GM23338 (cell line): ENCODE data around the gene SMURF1. TPM values are rescaled to one million over a fixed set of nuclear protein-coding genes. Genes with fewer than 3 reads are reported as not detected.

Source experiments
- ATAC-seq: fragments of 200-7000 bp; cut with Tn5 transposase; 3 replicates; pipeline ENCODE4 v1.9.1; 2020
- DNase-seq: peaks from one replicate; pipeline ENCODE4 v3.0.0-alpha.2; 2015; ENCODE audit warnings: low spot score
- H2AFZ ChIP-seq: fragments of 200-600 bp; sonication (generic); 2 replicates; pipeline ENCODE4 v1.8.0; 2016; ENCODE audit warnings: antibody characterized with exemption, mild to moderate bottlenecking, moderate library complexity
- H3F3A ChIP-seq: fragments of 200-600 bp; sonication (generic); replicated peaks from 2 replicates; pipeline ENCODE4 v1.8.0; 2017; ENCODE audit warnings: antibody characterized with exemption, mixed run types, low read depth
- H3K27ac ChIP-seq: fragments of 200-600 bp; sonication (generic); 2 replicates; pipeline ENCODE4 v1.6.1; 2016; ENCODE audit warnings: low read depth
- H3K27me3 ChIP-seq: fragments of 200-600 bp; sonication (generic); 2 replicates; pipeline ENCODE4 v1.8.0; 2016; ENCODE audit warnings: mild to moderate bottlenecking, mixed run types, moderate library complexity; ENCODE audit not compliant: insufficient read depth
- H3K36me3 ChIP-seq: fragments of 200-600 bp; sonication (generic); 2 replicates; pipeline ENCODE4 v1.8.0; 2016; ENCODE audit warnings: mild to moderate bottlenecking; ENCODE audit not compliant: insufficient read depth
- H3K4me1 ChIP-seq: fragments of 200-600 bp; sonication (generic); 2 replicates; pipeline ENCODE4 v1.8.0; 2016; ENCODE audit warnings: mild to moderate bottlenecking, moderate library complexity; ENCODE audit not compliant: insufficient read depth
- H3K4me2 ChIP-seq: fragments of 200-600 bp; sonication (generic); 2 replicates; pipeline ENCODE4 v1.7.1; 2017; ENCODE audit warnings: mixed run types
- H3K4me3 ChIP-seq: fragments of 200-600 bp; sonication (generic); 2 replicates; pipeline ENCODE4 v1.6.1; 2016; ENCODE audit warnings: mixed run types
- H3K79me2 ChIP-seq: fragments of 200-600 bp; sonication (generic); replicated peaks from 2 replicates; pipeline ENCODE4 v1.8.0; 2017; ENCODE audit warnings: mild to moderate bottlenecking; ENCODE audit not compliant: insufficient read depth
- H3K9me2 ChIP-seq: fragments of 200-600 bp; sonication (generic); 2 replicates; pipeline ENCODE4 v1.8.0; 2017; ENCODE audit not compliant: insufficient read depth
- H4K20me1 ChIP-seq: fragments of 200-600 bp; sonication (generic); replicated peaks from 2 replicates; pipeline ENCODE4 v1.8.0; 2017; ENCODE audit warnings: mild to moderate bottlenecking; ENCODE audit not compliant: insufficient read depth
- H3K27ac Mint-ChIP-seq: 2 replicates; pipeline ENCODE4 v1.8.0; 2020; ENCODE audit warnings: inconsistent platforms, mild to moderate bottlenecking, moderate library complexity, mixed read lengths
- H3K27me3 Mint-ChIP-seq: 3 replicates; pipeline ENCODE4 v1.8.0; 2022; ENCODE audit warnings: low read depth, mild to moderate bottlenecking, moderate library complexity, mixed read lengths, inconsistent platforms; ENCODE audit not compliant: insufficient read depth, poor library complexity
- H3K36me3 Mint-ChIP-seq: 3 replicates; pipeline ENCODE4 v1.8.0; 2021; ENCODE audit warnings: low read depth, mild to moderate bottlenecking, inconsistent platforms, moderate library complexity, mixed read lengths
- H3K4me1 Mint-ChIP-seq: 3 replicates; pipeline ENCODE4 v1.8.0; 2020; ENCODE audit warnings: mild to moderate bottlenecking, inconsistent platforms, mixed read lengths
- H3K4me3 Mint-ChIP-seq: 3 replicates; pipeline ENCODE4 v1.8.0; 2021; ENCODE audit warnings: moderate library complexity, mild to moderate bottlenecking, inconsistent platforms, mixed read lengths
- H3K9me3 Mint-ChIP-seq: 3 replicates; pipeline ENCODE4 v1.8.0; 2020; ENCODE audit warnings: moderate library complexity, mild to moderate bottlenecking, inconsistent platforms, mixed read lengths
- NANOG ChIP-seq: IDR thresholded peaks from 2 replicates; pipeline ENCODE4 v1.6.1; 2016; ENCODE audit warnings: antibody characterized with exemption, borderline replicate concordance
- ZNF114 ChIP-seq: fragments of 250-450 bp; sonication (Bioruptor Pico); IDR thresholded peaks from 2 replicates; pipeline ENCODE4 v1.5.0; 2020; ENCODE audit warnings: mild to moderate bottlenecking, moderate library complexity
- polyA plus RNA-seq: library from polyadenylated mRNA; unstranded; fragments of >200 nt; fragmentation: Nextera tagmentation; extraction: Ambion mirVana; gene quantifications from 2 replicates; pipeline ENCODE4 v1.2.1, GENCODE V29; 2016
- total RNA-seq: library from RNA; depleted of rRNA; stranded (reverse); fragments of >200 nt; shearing (Covaris generic); gene quantifications from 2 replicates; pipeline ENCODE4 v1.2.3, GENCODE V29; 2014
- TF ChIP-seq, protein P1 (sequence below): fragments of 250-450 bp; sonication (Bioruptor Pico); IDR thresholded peaks from 2 replicates; pipeline ENCODE4 v1.5.0; 2020; ENCODE audit warnings: mild to moderate bottlenecking, moderate library complexity
- TF ChIP-seq, protein P2 (sequence below), 2 experiments: fragments of 200-600 bp in 1 of 2; sonication (generic) in 1 of 2; conservative IDR thresholded peaks; 2 replicates each; pipeline versions ENCODE4 v1.5.1 to v1.6.1; 2016 to 2017; ENCODE audit warnings: antibody characterized with exemption in 2 of 2, low read depth in 2 of 2, mild to moderate bottlenecking in 2 of 2, moderate library complexity in 1 of 2

Gene SMURF1
- total and polyA plus RNA-seq, 2 experiments from 2014 or later, result 5.8 to 23.9 TPM

DNA sequence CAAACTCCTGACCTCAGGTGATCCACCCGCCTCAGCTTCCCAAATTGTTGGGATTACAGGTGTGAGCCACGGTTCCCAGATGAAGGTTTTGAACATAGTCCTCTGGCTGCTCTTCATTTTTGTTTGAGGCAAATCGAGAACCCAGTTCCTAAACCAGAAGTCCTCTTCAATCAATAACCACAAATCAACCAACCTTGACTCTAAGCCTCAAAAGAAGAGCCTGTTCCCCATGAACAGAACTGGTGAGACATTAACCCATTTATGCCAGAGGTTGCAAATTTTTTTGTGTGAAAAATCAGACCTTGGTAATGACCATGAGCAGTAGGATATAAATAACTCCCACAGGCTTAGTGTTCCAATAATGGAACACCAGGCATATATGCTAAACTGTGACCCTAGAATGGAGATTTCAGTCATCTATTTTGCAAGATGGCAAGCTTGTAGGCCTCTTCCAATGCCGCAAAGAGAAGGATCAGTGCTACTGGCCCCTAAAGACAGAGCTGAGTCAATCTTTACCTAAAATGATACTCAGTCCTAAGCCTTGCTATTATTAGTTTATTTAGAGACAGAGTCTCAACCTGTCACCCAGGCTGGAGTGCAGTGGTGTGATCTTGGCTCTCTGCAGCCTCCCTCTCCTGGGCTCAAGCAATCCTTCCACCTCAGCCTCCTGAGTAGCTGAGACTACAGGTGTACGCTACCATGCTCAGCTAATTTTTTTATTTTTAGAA lies 48.1 kb upstream of the SMURF1 start (continued):
- TF ChIP-seq, protein P1, sequence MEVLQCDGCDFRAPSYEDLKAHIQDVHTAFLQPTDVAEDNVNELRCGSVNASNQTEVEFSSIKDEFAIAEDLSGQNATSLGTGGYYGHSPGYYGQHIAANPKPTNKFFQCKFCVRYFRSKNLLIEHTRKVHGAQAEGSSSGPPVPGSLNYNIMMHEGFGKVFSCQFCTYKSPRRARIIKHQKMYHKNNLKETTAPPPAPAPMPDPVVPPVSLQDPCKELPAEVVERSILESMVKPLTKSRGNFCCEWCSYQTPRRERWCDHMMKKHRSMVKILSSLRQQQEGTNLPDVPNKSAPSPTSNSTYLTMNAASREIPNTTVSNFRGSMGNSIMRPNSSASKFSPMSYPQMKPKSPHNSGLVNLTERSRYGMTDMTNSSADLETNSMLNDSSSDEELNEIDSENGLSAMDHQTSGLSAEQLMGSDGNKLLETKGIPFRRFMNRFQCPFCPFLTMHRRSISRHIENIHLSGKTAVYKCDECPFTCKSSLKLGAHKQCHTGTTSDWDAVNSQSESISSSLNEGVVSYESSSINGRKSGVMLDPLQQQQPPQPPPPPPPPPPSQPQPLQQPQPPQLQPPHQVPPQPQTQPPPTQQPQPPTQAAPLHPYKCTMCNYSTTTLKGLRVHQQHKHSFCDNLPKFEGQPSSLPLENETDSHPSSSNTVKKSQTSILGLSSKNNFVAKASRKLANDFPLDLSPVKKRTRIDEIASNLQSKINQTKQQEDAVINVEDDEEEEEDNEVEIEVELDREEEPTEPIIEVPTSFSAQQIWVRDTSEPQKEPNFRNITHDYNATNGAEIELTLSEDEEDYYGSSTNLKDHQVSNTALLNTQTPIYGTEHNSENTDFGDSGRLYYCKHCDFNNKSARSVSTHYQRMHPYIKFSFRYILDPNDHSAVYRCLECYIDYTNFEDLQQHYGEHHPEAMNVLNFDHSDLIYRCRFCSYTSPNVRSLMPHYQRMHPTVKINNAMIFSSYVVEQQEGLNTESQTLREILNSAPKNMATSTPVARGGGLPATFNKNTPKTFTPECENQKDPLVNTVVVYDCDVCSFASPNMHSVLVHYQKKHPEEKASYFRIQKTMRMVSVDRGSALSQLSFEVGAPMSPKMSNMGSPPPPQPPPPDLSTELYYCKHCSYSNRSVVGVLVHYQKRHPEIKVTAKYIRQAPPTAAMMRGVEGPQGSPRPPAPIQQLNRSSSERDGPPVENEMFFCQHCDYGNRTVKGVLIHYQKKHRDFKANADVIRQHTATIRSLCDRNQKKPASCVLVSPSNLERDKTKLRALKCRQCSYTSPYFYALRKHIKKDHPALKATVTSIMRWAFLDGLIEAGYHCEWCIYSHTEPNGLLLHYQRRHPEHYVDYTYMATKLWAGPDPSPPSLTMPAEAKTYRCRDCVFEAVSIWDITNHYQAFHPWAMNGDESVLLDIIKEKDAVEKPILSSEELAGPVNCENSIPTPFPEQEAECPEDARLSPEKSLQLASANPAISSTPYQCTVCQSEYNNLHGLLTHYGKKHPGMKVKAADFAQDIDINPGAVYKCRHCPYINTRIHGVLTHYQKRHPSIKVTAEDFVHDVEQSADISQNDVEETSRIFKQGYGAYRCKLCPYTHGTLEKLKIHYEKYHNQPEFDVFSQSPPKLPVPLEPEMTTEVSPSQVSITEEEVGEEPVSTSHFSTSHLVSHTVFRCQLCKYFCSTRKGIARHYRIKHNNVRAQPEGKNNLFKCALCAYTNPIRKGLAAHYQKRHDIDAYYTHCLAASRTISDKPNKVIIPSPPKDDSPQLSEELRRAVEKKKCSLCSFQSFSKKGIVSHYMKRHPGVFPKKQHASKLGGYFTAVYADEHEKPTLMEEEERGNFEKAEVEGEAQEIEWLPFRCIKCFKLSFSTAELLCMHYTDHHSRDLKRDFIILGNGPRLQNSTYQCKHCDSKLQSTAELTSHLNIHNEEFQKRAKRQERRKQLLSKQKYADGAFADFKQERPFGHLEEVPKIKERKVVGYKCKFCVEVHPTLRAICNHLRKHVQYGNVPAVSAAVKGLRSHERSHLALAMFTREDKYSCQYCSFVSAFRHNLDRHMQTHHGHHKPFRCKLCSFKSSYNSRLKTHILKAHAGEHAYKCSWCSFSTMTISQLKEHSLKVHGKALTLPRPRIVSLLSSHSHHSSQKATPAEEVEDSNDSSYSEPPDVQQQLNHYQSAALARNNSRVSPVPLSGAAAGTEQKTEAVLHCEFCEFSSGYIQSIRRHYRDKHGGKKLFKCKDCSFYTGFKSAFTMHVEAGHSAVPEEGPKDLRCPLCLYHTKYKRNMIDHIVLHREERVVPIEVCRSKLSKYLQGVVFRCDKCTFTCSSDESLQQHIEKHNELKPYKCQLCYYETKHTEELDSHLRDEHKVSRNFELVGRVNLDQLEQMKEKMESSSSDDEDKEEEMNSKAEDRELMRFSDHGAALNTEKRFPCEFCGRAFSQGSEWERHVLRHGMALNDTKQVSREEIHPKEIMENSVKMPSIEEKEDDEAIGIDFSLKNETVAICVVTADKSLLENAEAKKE (CRISPR knock-in tag), result no peak
- TF ChIP-seq, protein P2, sequence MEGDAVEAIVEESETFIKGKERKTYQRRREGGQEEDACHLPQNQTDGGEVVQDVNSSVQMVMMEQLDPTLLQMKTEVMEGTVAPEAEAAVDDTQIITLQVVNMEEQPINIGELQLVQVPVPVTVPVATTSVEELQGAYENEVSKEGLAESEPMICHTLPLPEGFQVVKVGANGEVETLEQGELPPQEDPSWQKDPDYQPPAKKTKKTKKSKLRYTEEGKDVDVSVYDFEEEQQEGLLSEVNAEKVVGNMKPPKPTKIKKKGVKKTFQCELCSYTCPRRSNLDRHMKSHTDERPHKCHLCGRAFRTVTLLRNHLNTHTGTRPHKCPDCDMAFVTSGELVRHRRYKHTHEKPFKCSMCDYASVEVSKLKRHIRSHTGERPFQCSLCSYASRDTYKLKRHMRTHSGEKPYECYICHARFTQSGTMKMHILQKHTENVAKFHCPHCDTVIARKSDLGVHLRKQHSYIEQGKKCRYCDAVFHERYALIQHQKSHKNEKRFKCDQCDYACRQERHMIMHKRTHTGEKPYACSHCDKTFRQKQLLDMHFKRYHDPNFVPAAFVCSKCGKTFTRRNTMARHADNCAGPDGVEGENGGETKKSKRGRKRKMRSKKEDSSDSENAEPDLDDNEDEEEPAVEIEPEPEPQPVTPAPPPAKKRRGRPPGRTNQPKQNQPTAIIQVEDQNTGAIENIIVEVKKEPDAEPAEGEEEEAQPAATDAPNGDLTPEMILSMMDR (conservative IDR thresholded peaks at IDR 0.05; ENCODE audit: low read depth in 2 of 2), result no peak

DNA sequence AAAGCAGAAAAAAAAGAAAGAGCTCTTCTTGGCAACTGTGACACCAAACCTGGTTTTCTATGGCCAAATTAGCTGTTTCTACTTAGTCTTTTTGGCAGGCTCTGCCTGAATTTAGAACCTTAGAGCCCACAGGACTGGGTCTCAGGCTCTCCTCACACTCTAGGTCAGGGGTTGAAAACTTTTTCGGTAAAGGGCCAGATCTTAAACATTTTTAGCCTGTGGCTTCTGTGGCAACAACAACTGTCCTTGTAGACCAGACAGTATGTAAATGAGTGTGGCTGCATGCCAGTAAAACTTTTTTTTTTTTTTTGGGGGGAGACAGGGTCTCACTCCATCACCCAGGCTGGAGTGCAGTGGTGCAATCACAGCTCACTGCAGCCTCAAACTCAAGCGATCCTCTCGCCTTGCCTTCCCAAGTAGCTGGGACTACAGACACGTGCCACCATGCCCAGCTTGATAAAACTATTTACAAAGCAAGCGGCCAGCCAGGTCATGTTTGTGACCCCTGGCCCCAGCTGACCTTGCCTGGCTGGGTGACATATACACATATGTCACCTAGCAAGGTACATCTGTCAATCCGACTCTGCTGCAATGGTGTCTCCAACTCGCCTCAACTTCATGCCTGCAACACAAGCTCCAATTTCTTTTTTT lies 46.6 kb upstream of the SMURF1 start:
- H3K9me2 ChIP-seq, result no peaks in the 10 kb centered on the region
- H3K9me3 Mint-ChIP-seq, result no peaks in the 10 kb centered on the region
- DNase-seq (no peak), ATAC-seq (no peak)
- H3K4me1 ChIP-seq, result no peaks in the 10 kb centered on the region
- no peak overlapping the region for H3K4me3 ChIP-seq
- H3K27ac ChIP-seq, result no peak overlapping the region
- H3K4me2 ChIP-seq, result no peak overlapping the region
- H3K36me3 Mint-ChIP-seq, result no peaks in the 10 kb centered on the region
- no peaks in the 10 kb centered on the region for H3K36me3 ChIP-seq
- H3K27me3 ChIP-seq, result no peaks in the 10 kb centered on the region
- H3F3A ChIP-seq, result no peaks in the 10 kb centered on the region
- H3K27ac Mint-ChIP-seq, result no peak overlapping the region
- no peaks in the 10 kb centered on the region for H4K20me1 ChIP-seq
- no peaks in the 10 kb centered on the region for H3K79me2 ChIP-seq
- no peak overlapping the region for H3K4me3 Mint-ChIP-seq
- H2AFZ ChIP-seq, result no peak overlapping the region
- H3K4me1 Mint-ChIP-seq, result no peaks in the 10 kb centered on the region
- peaks cover 11% of the 10 kb centered on the region for H3K27me3 Mint-ChIP-seq
- no peak for TF ChIP-seq ZNF114 (CRISPR knock-in tag)
- TF ChIP-seq, protein P1 (CRISPR knock-in tag), result no peak
- TF ChIP-seq NANOG, result no peak
